Panc1 (cell line): Measurements from ENCODE around the gene LASP1. TPM values are rescaled to one million over a fixed set of nuclear protein-coding genes. Genes with fewer than 3 reads are reported as not detected.

ENCODE experiments used
- ATAC-seq: fragments of 200-7000 bp; cut with Tn5 transposase; 2 replicates; pipeline ENCODE4 v1.9.1; 2020; ENCODE audit warnings: mild to moderate bottlenecking, moderate library complexity
- BruUV-seq: library from RNA; stranded (reverse); fragments of 400-500 nt; replicated peaks from 2 replicates; lab custom pipeline; 2021; lab: Mats Ljungman, UMichigan
- CTCF ChIA-PET: fragments of 300-600 bp; sonication (Branson Sonifier 250); formaldehyde crosslinking; loops from one replicate; lab custom pipeline; 2022; ENCODE audit warnings: antibody characterized with exemption; lab: Charles Lee
- POLR2A ChIA-PET: fragments of 300-600 bp; sonication (Branson Sonifier 250); formaldehyde crosslinking; loops from one replicate; lab custom pipeline; 2022; ENCODE audit warnings: antibody characterized with exemption; lab: Charles Lee
- DNase-seq: peaks from one replicate; pipeline ENCODE4 v3.0.0-alpha.2; 2010; ENCODE audit warnings: low read depth, low spot score
- H3K27ac ChIP-seq: 2 replicates; pipeline ENCODE4 v1.5.1; 2011; ENCODE audit warnings: mild to moderate bottlenecking, low read length, inconsistent platforms
- H3K27me3 ChIP-seq: fragments of 200-500 bp; sonication (Bioruptor generic); 2 replicates; pipeline ENCODE4 v1.6.0; 2014; ENCODE audit warnings: low read length, inconsistent platforms; ENCODE audit not compliant: control insufficient read depth, insufficient read depth
- H3K36me3 ChIP-seq: fragments of 200-500 bp; sonication (Bioruptor generic); 2 replicates; pipeline ENCODE4 v1.5.1; 2014; ENCODE audit warnings: inconsistent platforms, mild to moderate bottlenecking, low read length, moderate library complexity; ENCODE audit not compliant: control insufficient read depth, insufficient read depth
- H3K4me1 ChIP-seq: 2 replicates; pipeline ENCODE4 v1.5.1; 2011; ENCODE audit warnings: inconsistent platforms, mild to moderate bottlenecking, low read length, moderate library complexity; ENCODE audit not compliant: control insufficient read depth, insufficient read depth
- H3K4me3 ChIP-seq, 2 experiments: 2 replicates each; pipeline ENCODE4 v1.5.1; 2011 to 2012; ENCODE audit warnings: low read depth in 2 of 2, low read length in 2 of 2, mild to moderate bottlenecking in 2 of 2, inconsistent platforms in 1 of 2, moderate library complexity in 1 of 2
- H3K9me3 ChIP-seq: fragments of 200-500 bp; sonication (Bioruptor generic); 2 replicates; pipeline ENCODE4 v1.5.1; 2014; ENCODE audit warnings: low read depth, mild to moderate bottlenecking, inconsistent platforms, low read length, moderate library complexity; ENCODE audit not compliant: control insufficient read depth, insufficient read depth
- POLR2AphosphoS5 ChIP-seq: IDR thresholded peaks from 2 replicates; pipeline ENCODE4 v1.6.1; 2012; ENCODE audit warnings: mild to moderate bottlenecking, low read depth, low read length, moderate library complexity
- REST ChIP-seq, 2 experiments: IDR thresholded peaks; 2 replicates each; pipeline ENCODE4 v1.6.1; 2011 to 2012; ENCODE audit warnings: low read depth in 2 of 2, control low read depth in 1 of 2, low read length in 1 of 2, mild to moderate bottlenecking in 1 of 2, moderate library complexity in 1 of 2; ENCODE audit not compliant: insufficient read depth in 1 of 2
- SIN3A ChIP-seq: IDR thresholded peaks from 2 replicates; pipeline ENCODE4 v1.6.1; 2012; ENCODE audit warnings: low read depth, mild to moderate bottlenecking, low read length, moderate library complexity, borderline replicate concordance; ENCODE audit not compliant: insufficient read depth
- TCF7L2 ChIP-seq: IDR thresholded peaks from 2 replicates; pipeline ENCODE4 v1.6.1; 2011; ENCODE audit warnings: mild to moderate bottlenecking, low read depth, low read length, inconsistent platforms
- in situ Hi-C: cut with HindIII; loops from 2 replicates; pipeline ENCODE4 v1.10.0; 2016; ENCODE audit warnings: low sequenced_read_pairs, low pct_unique_long_range_greater_than_20kb
- intact Hi-C: fragments of 100-400 bp; cut with micrococcal nuclease; formaldehyde crosslinking; loops from one replicate; pipeline ENCODE4 v1.10.0; 2022; ENCODE audit not compliant: unreplicated experiment
- total RNA-seq: library from RNA; stranded (reverse); gene quantifications from one replicate; pipeline ENCODE4 v1.2.1, GENCODE V29; 2021; ENCODE audit not compliant: unreplicated experiment
- TF ChIP-seq, protein P1 (sequence below): fragments of 450-650 bp; IDR thresholded peaks from 2 replicates; pipeline ENCODE4 v1.5.1; 2017; ENCODE audit warnings: mild to moderate bottlenecking

LASP1 gene
- total RNA-seq, 1 experiment from 2014 or later: 112 TPM

- DNase-seq: no peak
- H3K27ac ChIP-seq: peak overlapping the region; percentile 89
- no peak for ATAC-seq
- TF ChIP-seq POLR2AphosphoS5: no peak
- no peak for TF ChIP-seq TCF7L2
- no peak for TF ChIP-seq SIN3A
- TF ChIP-seq, protein P1, sequence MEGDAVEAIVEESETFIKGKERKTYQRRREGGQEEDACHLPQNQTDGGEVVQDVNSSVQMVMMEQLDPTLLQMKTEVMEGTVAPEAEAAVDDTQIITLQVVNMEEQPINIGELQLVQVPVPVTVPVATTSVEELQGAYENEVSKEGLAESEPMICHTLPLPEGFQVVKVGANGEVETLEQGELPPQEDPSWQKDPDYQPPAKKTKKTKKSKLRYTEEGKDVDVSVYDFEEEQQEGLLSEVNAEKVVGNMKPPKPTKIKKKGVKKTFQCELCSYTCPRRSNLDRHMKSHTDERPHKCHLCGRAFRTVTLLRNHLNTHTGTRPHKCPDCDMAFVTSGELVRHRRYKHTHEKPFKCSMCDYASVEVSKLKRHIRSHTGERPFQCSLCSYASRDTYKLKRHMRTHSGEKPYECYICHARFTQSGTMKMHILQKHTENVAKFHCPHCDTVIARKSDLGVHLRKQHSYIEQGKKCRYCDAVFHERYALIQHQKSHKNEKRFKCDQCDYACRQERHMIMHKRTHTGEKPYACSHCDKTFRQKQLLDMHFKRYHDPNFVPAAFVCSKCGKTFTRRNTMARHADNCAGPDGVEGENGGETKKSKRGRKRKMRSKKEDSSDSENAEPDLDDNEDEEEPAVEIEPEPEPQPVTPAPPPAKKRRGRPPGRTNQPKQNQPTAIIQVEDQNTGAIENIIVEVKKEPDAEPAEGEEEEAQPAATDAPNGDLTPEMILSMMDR: no peak
- no peak for TF ChIP-seq REST (IDR thresholded peaks at IDR 0.05; ENCODE audit: insufficient read depth in 1 of 2, low read depth in 2 of 2, low read length in 1 of 2)
- in situ Hi-C loops: no loop called here
- H3K36me3 ChIP-seq: no peaks in the 10 kb centered on the region; the same call in 1 of the 2 replicates
- H3K4me1 ChIP-seq: peaks cover 19% of the 10 kb centered on the region
- H3K4me3 ChIP-seq: peak overlapping the region; percentile 87 to 94
- no TSS peak for BruUV-seq
- POLR2A ChIA-PET: no interaction called here
- H3K9me3 ChIP-seq: no peaks in the 10 kb centered on the region
- intact Hi-C loops: no loop called here
- no peaks in the 10 kb centered on the region for H3K27me3 ChIP-seq
- CTCF ChIA-PET: interaction anchor here (0.7 kb wide), 1 partner anchor 594 kb away, joined by 4 read pairs; no protein-coding TSS in a partner anchor
These were observed 1.7 kb upstream of the LASP1 start for GRCh38 chr17:38867968-38868816.

DNA sequence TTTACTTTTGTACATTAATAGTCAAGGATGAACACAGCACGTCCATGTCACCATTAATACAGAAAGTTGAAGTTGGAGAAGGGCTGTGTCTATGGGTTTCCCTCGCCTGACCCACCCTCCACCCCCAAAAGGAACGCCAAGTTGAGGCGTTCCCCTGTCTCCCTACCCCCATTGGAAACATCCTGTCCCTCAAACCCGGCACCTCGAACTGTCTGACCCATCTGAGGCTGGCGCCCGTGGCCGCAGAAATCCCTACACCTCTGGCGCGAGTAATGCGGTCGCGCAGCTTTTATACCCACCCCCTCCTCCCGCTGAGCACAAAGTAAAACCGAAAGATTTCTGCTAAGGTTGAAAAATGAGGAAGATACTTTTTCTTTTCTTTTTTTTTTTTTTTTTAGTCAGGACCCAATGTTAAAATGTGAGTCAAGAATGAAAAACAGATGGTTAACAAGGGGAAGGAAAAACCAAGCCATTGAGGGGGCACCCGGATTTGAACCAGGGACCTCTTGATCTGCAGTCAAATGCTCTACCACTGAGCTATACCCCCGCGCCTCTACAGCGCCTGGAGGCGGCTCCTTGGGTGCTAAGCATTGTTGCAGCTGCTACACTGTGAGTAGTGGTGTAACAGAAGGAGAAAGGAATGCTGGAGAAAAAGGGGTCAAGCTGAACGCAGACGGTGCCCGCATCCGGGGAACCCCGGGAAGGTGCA lies 887 bp upstream of the LASP1 start:
- H3K27ac ChIP-seq: peak overlapping the region; percentile 89
- ChIA-PET CTCF (interaction anchor here (0.7 kb wide), 2 partner anchors 70 to 593 kb away, joined by 4 to 9 read pairs; no protein-coding TSS in a partner anchor), POLR2A (no interaction called here)
- no peaks in the 10 kb centered on the region for H3K9me3 ChIP-seq
- in situ Hi-C loops (no loop called here), intact Hi-C loops (no loop called here)
- BruUV-seq: no TSS peak
- H3K4me3 ChIP-seq: peak overlapping the region; percentile 87 to 94
- peaks cover 27% of the 10 kb centered on the region for H3K4me1 ChIP-seq
- H3K36me3 ChIP-seq: no peaks in the 10 kb centered on the region; the same call in 1 of the 2 replicates
- ATAC-seq: peak; percentile 74
- no peaks in the 10 kb centered on the region for H3K27me3 ChIP-seq
- DNase-seq: peak; percentile 63
- TF ChIP-seq POLR2AphosphoS5 (no peak), REST (IDR thresholded peaks at IDR 0.05; ENCODE audit: insufficient read depth in 1 of 2, low read depth in 2 of 2, low read length in 1 of 2) (no peak), TCF7L2 (no peak)
